GM18517 (cell line): ENCODE results near the gene PDXK.
A peak's percentile ranks its signal among the peaks of the same experiment; 100 is the strongest.
"Not testable (repeated sequence)": the region's sequence is repeated elsewhere in the genome, so short reads cannot be mapped to it uniquely, and the experiment has no call there.

Experiments used
- ATAC-seq: cut with Tn5 transposase; IDR thresholded peaks from one replicate; pipeline ENCODE4 v1.9.1; 2021; ENCODE audit warnings: mild to moderate bottlenecking, moderate library complexity; ENCODE audit not compliant: unreplicated experiment

The PDXK gene

DNA sequence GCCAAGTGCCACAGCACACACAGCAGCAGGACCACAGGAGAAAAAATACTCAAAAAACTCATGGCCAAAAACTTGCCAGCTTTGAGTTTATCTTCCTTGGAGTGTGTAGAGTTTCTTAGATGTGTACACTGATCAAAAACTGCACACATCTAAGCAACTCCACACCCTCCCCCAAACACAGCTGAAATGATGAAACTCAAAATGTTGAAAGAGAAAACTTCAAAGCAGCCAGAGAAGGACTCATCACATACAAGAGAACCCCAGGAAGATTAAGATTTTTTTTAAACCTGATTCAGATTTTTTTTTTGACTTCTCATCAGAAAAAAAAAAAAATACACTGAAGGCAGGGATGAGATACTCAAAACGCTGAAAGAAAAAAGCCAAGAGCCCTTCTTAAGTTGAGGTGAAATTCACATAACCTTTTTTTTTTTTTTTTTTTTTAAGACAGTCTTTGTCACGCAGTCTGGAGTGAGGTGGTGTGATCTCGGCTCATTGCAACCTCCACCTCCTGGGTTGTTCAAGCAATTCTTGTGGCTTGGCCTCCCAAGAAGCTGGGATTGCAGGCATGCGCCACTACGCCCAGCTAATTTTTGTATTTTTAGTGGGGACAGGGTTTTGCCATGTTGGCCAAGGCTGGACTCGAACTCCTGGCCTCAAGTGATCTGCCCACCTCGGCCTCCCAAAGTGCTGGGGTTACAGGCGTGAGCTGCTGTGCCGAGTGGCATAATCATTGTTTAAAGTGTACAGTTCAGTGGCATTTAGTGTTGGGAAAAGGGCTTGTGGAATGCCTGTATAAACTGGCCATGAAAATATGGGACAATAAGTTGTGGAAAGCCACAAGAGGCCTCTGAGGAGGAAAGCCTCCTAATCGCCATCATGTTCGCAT, 20.9 kb upstream of the PDXK start:
- no peak for ATAC-seq

DNA sequence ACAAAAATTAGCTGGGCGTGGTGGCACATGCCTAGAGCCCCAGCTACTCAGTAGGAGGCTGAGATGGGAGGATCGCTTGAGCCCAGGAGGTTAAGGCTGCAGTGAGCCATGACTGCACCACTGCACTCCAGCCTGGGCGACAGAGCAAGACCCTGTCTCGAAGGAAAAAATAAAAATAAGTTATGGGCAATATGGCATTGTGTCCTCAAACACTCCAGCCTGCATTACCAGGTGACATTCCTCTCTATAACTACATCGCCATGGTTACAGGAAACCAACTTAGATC, 19.5 kb upstream of the PDXK start:
- ATAC-seq: not testable (repeated sequence)

DNA sequence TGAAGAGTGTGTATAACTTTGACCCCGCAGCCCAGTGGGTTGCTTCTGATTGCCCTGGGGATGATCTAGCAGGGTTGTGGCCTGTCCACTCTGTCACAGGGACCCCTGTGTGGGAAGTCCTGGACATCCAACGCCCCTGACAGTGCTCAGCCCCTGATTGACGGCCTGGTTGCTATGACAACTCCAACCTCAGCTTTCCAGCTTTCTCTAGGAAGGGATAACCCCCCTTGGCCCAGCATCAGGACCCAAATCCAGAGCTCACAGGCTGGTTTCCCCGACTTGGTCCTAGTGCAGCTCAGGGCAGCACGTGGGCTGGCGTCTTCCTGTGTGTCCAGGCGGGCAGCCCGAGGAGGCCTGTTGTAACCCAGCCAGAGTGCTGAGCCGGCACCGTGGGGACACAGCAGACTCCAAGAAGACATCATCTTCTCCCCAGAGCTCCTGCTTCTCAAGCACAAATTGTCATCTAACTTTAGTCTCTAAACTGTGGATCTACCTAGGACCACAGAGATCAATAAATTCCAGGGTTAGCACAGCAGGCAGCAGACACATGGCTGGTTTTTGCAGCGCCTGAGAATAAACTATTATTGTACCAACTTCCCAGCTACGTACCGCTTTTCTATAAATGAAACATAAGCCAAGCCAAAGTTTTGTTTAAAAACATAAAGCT, 18.9 kb upstream of the PDXK start:
- ATAC-seq: no peak

DNA sequence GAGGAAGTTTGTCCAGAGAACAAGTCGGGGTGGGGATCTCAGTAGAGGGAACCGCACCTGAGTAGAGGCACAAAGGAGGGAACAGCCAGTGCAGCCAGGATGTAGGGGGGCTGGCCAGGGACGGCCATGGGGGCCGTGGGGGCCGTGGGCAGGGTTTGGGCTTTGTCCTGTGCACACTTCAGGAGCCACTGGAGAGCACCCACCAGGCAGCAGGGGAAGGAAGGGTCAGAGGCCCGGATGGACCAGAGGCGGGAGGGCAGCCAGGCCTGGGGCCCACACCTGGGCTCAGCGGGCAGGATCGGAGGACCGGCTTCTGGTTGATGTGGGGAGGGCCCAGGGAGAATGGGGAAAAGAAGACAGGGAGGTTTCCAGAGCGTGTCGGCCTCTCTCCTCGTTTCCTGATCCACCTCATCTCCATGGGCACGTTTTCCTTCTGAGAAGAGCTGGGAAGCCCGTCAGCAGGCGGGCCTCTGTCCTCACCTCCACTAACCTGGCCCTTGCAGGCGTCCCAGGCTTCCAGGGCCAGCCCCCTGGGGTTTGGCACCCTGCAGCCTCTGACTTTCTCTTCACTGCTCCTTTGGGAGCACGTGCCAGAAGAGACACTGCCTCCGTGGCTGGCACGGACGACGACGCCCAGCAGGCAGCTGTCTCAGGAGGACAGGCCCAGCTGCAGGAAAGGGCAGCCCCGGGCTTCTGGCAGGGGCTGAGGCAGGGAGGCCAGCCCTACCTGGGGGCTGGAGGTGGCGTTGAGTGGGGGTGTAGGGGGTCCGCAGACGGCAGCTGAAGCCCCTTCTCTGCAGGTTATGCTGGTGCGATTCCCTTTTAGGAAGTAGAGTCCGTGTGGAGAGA, 16.8 kb upstream of the PDXK start:
- ATAC-seq: no peak

DNA sequence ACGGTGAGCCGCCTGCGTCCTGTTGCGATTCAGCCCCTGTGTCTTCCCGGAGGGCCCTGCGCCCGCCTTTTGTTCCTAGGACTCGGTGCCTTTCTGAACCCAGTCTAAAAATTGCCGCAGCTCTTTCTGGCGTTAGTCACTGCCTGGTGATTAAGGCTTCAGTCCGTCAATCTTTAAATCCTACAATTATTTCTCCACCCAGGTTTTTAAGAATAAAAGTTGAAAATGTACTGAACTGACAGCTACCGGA, 16.2 kb upstream of the PDXK start:
- ATAC-seq: no peak

DNA sequence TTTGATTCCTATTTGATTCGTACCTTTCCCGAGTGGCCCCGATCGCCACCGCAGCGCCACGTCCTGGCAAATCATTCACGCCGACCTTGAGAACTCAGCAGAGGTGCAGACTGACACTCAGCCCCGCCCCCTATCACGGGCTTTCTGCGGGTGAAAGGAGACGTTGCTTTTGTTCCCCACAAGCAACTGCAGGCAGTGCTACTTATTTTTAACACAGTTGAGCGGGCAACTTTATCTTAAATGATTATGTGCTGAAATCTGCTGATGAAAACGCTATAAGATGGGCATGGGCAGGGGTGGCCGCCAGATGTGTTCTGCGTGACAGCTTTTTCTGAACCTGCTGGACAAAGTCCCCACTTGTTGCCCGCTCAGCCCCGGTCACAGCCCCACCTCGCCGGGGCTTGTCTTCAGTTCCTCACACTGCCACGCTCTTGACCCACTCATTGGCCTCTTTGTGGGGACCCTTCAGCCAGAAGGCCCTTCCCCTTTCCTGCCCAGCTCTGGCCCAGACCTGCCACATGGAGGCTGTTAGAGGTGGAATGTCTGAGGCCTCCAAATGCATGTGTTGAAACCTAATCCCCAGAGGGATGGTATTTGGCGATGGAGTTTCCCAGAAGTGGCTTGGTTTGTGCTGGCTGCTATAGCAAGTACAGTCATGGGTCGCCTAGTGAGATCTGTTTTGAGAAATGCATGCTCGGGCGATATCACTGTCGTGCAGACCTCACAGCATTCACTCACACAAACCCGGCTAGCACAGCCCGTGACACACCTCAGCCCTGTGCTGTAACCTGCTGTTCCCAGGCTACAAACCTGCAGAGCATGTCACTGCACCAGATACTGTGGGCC, 15.7 kb upstream of the PDXK start:
- ATAC-seq: no peak

DNA sequence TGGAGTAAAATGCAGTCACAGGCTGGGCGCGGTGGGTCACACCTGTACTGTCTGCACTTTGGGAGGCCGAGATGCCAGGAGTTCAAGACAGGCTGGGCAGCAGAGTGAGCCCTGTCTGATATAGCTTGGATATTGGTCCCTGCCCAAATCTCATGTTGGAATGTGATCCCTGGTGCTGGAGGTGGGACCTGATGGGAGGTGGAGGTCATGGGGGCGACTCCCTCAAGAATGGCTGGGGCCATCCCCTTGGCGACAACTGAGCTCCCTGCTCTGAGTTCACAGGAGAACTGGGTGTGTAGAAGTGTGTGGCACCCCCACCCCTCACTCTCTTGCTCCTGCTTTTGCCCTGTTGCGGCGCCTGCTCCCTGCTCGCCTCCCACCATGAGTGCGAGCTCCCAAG, 11.5 kb upstream of the PDXK start:
- no peak for ATAC-seq

DNA sequence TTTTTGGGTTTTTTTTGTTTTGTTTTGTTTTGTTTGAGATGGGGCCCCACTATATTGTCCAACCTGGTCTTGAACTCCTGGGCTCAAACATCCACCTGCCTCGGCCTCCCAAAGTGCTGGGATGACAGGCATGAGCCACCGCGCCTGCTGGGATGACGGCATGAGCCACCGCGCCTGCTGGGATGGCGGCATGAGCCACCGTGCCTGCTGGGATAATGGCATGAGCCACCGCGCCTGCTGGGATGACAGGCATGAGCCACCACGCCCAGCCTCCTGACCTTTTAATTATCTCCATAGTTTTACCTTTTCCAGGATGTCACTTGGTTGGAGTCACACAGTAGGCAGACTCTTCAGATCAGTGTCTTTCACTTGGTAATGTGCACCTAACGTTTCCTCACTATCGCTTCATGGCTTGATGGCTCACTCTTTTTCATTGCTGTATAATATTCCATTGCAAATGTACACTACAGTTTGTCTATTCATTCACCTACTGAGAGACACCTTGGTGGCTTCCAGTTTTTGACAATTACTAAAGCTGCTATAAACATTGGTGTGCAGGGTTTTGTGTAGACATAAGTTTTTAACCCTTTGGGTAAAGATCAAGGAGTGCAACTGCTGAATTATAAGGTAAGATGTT, 10.1 kb upstream of the PDXK start:
- no peak for ATAC-seq

DNA sequence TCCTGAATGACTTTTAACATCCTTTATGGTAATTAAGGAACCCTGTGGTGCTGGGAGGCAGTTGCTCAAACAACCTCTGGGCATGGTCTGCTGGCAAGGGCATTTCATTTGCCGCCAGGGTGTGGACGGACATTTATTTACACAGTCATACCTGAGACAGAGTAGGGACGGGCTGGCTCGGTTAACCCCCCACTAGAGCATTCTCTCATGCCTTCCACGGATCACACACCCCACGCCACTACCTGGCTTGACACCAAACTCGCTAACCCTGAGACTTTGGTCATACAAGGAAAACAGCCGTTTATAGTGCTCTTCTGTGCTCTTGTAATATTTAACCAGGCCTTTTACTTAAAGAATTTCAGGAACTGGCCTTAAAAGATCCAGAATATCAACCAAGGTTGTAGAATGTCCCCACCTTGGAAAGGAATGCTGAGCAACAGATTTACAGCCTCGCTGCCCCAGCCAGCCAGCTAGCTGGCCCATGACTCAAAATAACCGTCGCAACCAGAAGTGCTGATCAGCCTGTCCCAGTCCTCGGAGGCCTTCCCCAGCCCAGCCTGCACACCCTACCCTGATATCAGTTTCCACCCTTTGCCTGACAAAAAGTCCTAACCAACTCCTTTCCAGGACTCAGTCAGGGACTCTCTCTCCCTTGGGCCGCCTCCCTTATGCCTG, 6.5 kb upstream of the PDXK start:
- no peak for ATAC-seq

DNA sequence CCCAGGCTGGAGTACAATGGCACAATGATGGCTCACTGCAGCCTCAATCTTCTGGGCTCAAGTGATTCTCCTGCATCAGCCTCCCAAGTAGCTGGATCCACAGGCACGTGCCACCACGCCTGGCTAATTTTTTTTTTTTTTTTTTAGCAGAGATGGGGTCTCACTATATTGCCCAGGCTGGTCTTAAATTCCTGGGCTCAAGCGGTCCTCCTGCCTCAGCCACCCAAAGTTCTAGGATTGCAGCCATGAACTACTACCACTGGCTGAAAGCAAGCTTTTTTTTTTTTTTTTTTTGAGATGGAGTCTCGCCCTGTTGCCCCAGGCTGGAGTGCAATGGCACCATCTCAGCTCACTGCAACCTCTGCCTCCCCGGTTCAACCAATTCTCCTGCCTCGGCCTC, 5.8 kb upstream of the PDXK start:
- not testable (repeated sequence) for ATAC-seq

DNA sequence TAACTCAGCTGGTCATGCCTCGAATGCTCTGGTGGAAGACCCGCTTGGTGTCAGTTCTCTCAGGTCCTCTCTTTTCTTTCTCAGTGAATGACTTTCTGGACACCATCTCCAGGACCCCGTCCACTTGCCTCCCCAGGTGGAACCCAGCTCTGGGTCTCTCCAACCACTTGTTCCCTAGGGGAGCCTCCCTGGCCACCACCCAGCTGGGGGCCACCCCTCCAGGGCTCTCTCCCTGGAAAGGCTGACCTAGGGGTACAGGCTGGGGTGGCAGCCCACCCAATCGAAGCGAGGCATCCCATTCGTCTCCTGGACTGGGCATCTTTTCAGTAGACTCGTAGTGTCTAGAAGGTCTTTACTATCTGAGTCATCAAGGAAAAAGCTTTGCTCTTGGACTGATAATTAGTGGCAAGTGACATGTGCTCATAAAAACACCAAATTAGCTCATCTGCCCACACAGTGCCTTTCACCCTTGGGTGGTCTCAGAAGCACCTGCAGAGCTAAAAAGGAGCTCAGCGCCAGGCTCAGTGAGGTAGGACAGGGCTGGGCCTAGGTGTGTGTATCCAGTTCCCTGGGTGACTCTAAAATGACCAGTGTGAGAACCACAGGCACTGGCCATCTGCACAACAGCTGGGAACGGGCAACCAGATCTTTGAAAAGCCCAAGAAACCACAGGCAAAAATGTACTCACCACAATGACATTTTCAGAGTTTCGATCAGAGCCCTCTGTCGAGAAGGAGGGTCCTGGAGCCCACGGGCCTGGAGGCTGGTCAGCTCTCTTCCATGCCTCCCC, 2.4 kb upstream of the PDXK start:
- ATAC-seq: peak; percentile 46

DNA sequence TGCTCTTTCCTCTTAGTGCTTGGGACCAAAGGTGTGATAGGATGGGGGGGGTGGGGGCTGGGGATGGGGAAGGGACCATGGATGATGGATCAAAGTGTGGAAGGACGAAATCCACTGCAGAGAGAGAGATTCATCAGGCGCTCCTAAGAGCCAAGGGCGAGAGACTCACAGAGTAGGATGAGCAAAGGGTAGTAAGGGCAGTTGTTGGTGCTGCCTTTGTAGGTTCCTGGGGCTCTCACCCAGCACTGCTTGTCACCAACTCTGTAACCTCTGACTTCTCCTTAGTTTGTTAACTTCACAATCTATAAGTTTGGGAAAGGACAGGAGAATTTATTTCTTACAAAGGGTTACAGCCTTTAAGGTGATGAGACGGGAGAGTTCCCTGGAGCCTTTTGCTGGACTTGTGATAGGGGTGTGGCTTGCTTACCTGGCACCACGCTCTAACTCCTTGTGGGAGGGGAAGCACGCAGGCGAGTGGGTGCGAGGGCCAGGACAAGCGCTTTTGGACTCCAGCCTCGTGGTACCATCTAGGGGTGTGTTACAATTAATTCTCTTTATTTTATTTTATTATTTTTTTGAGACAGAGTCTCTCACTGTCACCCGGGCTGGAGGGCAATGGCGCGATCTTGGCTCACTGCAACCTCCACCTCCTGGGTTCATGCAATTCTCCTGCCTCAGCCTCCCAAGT, 1.6 kb upstream of the PDXK start:
- no peak for ATAC-seq

DNA sequence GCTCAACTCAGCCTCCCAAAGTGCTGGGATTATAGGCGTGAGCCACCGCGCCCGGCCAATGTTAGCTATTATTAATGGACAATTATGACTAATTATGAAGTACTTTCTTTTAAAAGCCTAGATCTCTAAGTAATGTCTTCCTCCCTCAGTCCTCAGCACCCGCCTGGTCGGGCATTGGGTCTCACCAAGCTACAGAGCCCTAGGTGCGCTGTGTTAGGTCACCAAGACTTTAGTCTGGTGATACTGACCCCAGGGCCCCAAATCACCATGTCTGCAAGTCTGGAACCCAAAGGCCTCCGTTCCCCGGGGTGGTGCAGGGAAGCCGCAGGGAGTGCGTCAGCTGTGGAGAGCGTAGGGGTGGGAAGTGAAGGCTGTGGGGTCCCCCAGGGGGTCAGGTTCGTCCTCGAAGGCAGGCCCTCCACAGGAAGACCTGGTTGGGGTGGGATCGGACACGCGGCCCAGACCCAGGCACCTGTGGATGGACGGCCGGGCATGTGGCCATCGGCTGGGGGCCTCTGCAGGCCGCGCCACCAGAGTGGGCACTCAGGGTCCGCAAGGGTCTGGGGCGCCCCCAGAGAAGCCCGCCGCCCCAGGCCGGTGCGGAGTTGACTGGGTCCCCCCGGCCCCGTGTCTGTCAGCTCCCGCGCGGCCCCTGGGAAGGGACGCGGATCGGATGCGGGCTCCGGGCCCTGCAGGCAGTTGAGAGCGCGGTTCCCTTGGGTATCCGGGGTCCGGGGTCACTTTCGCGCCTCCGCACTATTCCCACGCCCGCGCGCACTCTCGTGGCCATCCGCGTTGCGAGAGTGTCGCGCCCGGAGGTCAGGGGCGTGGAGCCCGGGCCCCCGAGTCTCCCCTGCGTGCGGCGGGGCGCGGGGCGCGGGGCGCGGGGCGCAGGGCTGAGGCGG, 710 bp upstream of the PDXK start:
- no peak for ATAC-seq

DNA sequence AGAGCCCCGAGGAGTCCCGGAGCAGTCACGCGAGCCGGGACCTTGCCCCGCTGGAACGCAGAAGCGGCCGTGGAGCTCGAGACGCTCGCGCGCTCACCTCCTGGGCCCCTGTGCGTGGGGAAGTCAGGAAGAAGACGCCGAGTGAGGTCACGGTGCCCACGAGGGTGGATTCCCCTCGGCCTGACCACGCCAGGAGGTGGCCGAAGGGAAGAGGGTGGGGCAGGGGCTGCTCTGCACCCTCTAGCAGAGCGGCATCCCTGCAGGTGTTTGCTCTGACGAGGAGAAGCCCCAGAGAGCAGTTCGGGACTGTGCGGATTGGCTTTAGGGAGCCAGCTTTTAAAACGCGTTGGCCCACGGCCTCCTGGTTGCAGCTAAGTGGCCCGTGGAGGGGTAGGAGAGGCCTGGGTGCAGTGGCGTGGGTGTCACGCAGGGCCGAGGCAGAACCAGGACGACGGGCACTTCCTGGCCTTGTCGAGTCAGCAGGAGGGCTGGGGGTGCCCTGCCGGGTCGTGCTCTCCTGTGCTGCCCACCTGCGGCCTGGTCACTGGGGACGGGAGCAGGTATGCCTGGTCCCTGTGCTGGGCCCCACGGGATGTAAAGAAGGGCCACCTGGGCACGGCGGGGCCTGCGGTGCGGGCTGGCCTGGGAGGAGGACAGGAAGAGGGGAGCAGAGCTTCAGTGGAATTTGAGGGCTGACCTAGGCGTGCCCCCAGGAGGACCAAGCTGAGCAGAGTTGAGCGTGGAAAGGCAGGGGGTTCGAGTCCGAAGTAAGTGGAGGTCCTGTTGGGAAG, 1.0 kb downstream of the PDXK start:
- no peak for ATAC-seq

DNA sequence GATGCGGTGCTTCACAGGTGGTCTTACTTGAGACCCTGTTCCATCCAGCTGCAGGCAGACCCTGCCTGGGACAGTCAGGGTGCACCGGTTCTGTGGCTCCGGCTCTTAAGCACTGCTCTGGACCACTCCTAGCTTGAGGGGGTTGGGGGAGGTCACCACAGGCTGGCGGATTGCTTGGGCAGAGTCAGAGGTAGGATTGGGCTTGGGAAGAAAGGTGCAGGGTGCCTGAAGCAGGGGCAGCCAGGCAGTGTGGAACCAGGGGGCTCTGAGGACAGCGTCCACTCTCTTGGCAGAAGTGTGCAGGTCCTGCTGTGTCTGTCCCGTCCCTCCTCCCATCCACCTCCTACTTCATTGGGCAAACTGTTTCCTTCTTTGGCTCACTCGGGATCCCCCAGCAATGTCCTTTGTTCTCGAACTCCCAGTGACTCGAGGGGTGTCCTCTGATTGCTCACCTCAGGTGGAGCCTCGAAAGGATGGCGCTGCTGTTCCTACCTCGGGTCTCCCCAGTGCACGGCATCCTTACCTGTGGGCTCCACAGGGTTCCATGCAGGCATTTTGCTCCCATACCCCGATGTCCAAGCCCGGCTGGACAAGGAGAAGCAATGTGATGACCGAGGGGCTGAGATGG, 1.7 kb downstream of the PDXK start:
- ATAC-seq: no peak

DNA sequence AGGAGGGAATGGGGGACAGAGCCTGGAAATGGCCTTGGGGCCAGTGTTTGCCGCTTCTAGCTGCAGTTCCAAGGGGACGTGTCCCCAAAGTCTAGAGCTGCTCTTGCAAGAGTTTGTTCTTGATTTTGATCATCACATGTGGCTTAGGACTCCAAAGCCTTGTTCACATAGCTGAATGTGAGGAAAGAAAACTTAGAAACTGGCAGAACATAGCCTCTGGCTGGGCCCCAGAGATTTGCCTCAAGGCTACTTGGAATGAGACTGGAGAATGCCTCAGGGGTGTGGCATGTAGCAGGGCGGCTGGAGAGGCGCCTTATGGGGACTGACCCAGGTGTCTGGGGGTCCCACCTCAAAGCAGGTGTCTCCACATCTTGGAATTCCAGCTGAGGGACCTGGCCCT, 2.3 kb downstream of the PDXK start:
- no peak for ATAC-seq

DNA sequence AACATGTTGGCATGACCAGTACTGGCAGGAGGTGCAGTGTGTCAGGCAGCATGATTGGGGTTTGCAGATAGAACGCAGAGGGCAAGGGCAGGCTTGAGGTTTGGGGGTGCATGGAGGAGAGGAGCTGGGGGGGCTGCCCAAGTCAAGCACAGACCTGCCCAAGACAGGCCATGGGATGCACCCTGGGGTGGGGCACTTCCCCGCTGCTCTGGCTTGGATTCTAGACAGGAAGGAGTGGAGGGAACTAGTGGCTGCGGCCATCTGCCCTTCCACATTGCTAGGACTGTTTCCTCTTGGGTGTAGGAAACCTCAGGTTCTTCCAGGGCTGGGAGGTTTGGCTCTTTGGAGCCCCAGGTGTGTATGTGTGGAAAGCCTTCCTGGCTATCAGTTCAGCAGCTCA, 3.0 kb downstream of the PDXK start:
- ATAC-seq: no peak
